ENCODE measurements around the gene SPX.

SPX gene

GRCh38 chr12:21580748-21581516, 54.8 kb downstream of the SPX start:
- no peak for DNase-seq
